DOHH2 (cell line): ENCODE data around the gene STX16.

Experiments
- H3F3A ChIP-seq: fragments of 200-600 bp; sonication (generic), shearing (Covaris generic); 2 replicates; pipeline ENCODE4 v1.6.0; 2016; ENCODE audit warnings: antibody characterized with exemption, mild to moderate bottlenecking; ENCODE audit not compliant: control insufficient read depth, insufficient read depth
- H3K27ac ChIP-seq: fragments of 200-600 bp; sonication (generic); 2 replicates; pipeline ENCODE4 v1.5.1; 2014; ENCODE audit warnings: low read depth, mild to moderate bottlenecking, low read length, moderate library complexity
- H3K27me3 ChIP-seq: fragments of 200-600 bp; sonication (generic); 2 replicates; pipeline ENCODE4 v1.6.1; 2014; ENCODE audit warnings: mild to moderate bottlenecking, low read length, mixed read lengths; ENCODE audit not compliant: control insufficient read depth
- H3K36me3 ChIP-seq: fragments of 200-600 bp; sonication (generic); 2 replicates; pipeline ENCODE4 v1.6.1; 2014; ENCODE audit warnings: mild to moderate bottlenecking, low read length, moderate library complexity, mixed read lengths; ENCODE audit not compliant: control insufficient read depth
- H3K4me1 ChIP-seq: fragments of 200-600 bp; sonication (generic); 2 replicates; pipeline ENCODE4 v1.6.1; 2014; ENCODE audit warnings: mild to moderate bottlenecking, low read length, mixed read lengths; ENCODE audit not compliant: control insufficient read depth
- H3K4me2 ChIP-seq: fragments of 200-600 bp; sonication (generic); 2 replicates; pipeline ENCODE4 v1.6.0; 2014; ENCODE audit warnings: mild to moderate bottlenecking, low read length, moderate library complexity
- H3K4me3 ChIP-seq: fragments of 200-600 bp; sonication (generic); 2 replicates; pipeline ENCODE4 v1.5.1; 2014; ENCODE audit warnings: mild to moderate bottlenecking, low read length, mixed read lengths
- H3K79me2 ChIP-seq: fragments of 200-600 bp; sonication (generic); 2 replicates; pipeline ENCODE4 v1.6.1; 2014; ENCODE audit warnings: mild to moderate bottlenecking, low read length, mixed read lengths; ENCODE audit not compliant: control insufficient read depth
- H3K9me2 ChIP-seq: fragments of 200-600 bp; sonication (generic); replicated peaks from 2 replicates; pipeline ENCODE4 v1.6.1; 2014; ENCODE audit warnings: mild to moderate bottlenecking, low read length, mixed read lengths; ENCODE audit not compliant: control insufficient read depth
- H3K9me3 ChIP-seq: fragments of 200-600 bp; sonication (generic); 2 replicates; pipeline ENCODE4 v1.6.1; 2014; ENCODE audit warnings: antibody characterized with exemption, low read length, mixed read lengths; ENCODE audit not compliant: control insufficient read depth, insufficient read depth
- H4K20me1 ChIP-seq: fragments of 200-600 bp; sonication (generic); 2 replicates; pipeline ENCODE4 v1.6.0; 2014; ENCODE audit warnings: low read depth, mild to moderate bottlenecking, antibody characterized with exemption, low read length, moderate library complexity; ENCODE audit not compliant: control insufficient read depth, insufficient read depth
- EZH2phosphoT487 ChIP-seq: fragments of 200-600 bp; sonication (generic); IDR thresholded peaks from 2 replicates; pipeline ENCODE4 v1.6.1; 2017; ENCODE audit warnings: borderline replicate concordance, mild to moderate bottlenecking, antibody characterized with exemption, low read length, moderate library complexity, mixed read lengths
- TF ChIP-seq, protein P1 (sequence below): fragments of 200-600 bp; sonication (generic); IDR thresholded peaks from one replicate; pipeline ENCODE4 v1.5.1; 2014; ENCODE audit warnings: antibody characterized with exemption, mild to moderate bottlenecking, low read depth, low read length; ENCODE audit not compliant: poor library complexity, severe bottlenecking

The STX16 gene

DNA sequence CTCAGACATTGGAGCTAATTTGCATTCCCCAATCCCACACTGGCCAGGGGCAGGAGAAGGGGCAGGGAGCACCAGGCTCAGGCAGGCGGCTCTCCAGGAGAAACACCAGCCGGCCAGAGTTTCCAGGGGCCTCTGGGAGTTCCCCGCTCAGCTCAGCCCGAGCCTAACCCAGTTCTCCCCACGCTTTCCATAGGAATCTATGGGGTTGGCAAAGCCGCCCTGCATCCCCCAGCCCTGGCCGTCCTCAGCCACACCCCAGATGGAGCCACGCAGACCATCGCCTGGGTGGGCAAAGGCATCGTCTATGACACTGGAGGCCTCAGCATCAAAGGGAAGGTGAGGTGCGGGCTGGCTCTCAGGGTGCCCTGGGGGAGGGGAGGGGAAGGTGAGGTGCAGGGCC, 49.7 kb downstream of the STX16 start:
- Histone ChIP-seq H3K36me3 (no peaks in the 10 kb centered on the region), H3K4me1 (no peaks in the 10 kb centered on the region), H3K9me2 (no peaks in the 10 kb centered on the region), H3K79me2 (no peaks in the 10 kb centered on the region), H3K27ac (no peak overlapping the region), H3K27me3 (no peaks in the 10 kb centered on the region), H4K20me1 (no peaks in the 10 kb centered on the region), H3K4me2 (no peak overlapping the region), H3K4me3 (no peak overlapping the region), H3F3A (no peaks in the 10 kb centered on the region), H3K9me3 (no peaks in the 10 kb centered on the region)
- TF ChIP-seq EZH2phosphoT487: no peak
- TF ChIP-seq, protein P1, sequence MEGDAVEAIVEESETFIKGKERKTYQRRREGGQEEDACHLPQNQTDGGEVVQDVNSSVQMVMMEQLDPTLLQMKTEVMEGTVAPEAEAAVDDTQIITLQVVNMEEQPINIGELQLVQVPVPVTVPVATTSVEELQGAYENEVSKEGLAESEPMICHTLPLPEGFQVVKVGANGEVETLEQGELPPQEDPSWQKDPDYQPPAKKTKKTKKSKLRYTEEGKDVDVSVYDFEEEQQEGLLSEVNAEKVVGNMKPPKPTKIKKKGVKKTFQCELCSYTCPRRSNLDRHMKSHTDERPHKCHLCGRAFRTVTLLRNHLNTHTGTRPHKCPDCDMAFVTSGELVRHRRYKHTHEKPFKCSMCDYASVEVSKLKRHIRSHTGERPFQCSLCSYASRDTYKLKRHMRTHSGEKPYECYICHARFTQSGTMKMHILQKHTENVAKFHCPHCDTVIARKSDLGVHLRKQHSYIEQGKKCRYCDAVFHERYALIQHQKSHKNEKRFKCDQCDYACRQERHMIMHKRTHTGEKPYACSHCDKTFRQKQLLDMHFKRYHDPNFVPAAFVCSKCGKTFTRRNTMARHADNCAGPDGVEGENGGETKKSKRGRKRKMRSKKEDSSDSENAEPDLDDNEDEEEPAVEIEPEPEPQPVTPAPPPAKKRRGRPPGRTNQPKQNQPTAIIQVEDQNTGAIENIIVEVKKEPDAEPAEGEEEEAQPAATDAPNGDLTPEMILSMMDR: no peak

DNA sequence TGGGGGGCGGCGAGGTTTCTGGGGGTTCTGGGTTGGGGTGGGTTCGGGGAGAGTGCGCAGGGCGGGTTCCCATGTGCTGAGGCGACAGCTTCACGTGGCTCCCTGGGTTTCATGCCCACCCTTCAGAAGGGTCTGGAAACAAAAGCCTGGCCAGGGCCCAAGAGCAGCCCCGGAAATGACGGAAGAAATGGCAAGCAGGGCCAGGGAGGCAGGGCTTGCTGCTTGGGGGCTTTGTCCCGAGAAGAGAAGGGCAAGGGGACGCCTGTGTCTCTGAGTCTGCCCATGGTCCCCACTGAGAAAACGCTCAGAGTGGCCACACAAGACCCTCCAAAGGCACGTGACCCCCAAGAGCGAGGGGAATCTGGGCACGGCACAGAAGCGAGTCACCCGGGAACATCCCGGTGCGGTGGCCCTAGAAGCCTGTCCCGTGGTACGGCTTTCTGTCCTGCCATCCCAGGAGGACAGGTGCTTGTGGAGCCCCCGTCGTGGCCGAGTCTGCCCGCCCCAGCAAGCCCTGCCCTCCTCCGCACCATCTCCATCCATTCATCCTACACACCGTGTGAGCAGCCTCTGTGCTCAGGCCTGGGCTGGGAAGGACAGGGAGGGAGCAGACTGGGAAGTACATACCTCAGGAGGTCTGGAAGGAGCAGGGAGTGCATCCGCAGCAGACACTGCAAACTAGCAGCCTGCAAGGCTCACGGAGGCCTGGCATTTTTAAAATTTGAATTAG, 50.5 kb downstream of the STX16 start:
- no peak overlapping the region for H3K27ac ChIP-seq
- H3K9me2 ChIP-seq: no peaks in the 10 kb centered on the region
- H3K79me2 ChIP-seq: no peaks in the 10 kb centered on the region
- no peaks in the 10 kb centered on the region for H4K20me1 ChIP-seq
- H3K27me3 ChIP-seq: no peaks in the 10 kb centered on the region
- no peaks in the 10 kb centered on the region for H3F3A ChIP-seq
- no peaks in the 10 kb centered on the region for H3K9me3 ChIP-seq
- H3K4me2 ChIP-seq: no peak overlapping the region
- H3K4me3 ChIP-seq: no peak overlapping the region
- TF ChIP-seq, protein P1: no peak
- TF ChIP-seq EZH2phosphoT487: no peak
- H3K36me3 ChIP-seq: no peaks in the 10 kb centered on the region
- no peaks in the 10 kb centered on the region for H3K4me1 ChIP-seq

DNA sequence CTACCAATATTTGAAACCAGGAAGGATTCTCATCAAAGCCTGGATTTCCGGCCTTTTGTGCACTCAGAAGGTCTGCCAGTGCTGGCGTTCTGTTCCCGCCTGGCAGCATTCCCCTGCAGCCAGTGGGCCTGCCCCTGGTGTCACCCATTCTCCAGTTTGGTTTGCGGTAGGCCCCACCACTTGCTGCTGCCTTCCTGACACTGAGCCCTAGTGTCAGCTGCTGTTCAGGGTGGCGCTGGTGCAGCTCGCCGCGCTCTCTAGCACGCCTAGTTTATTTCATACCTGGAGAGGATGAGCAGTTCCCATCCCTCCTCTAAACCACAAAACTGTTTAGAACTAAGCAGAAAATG, 51.1 kb downstream of the STX16 start:
- no peaks in the 10 kb centered on the region for H4K20me1 ChIP-seq
- no peak overlapping the region for H3K27ac ChIP-seq
- no peaks in the 10 kb centered on the region for H3K9me3 ChIP-seq
- no peaks in the 10 kb centered on the region for H3K4me1 ChIP-seq
- no peaks in the 10 kb centered on the region for H3F3A ChIP-seq
- H3K27me3 ChIP-seq: no peaks in the 10 kb centered on the region
- no peaks in the 10 kb centered on the region for H3K79me2 ChIP-seq
- no peak overlapping the region for H3K4me2 ChIP-seq
- H3K36me3 ChIP-seq: no peaks in the 10 kb centered on the region
- no peak overlapping the region for H3K4me3 ChIP-seq
- no peak for TF ChIP-seq EZH2phosphoT487
- TF ChIP-seq, protein P1: no peak
- H3K9me2 ChIP-seq: no peaks in the 10 kb centered on the region
